ENCODE results near the gene CCDC57.

DNA sequence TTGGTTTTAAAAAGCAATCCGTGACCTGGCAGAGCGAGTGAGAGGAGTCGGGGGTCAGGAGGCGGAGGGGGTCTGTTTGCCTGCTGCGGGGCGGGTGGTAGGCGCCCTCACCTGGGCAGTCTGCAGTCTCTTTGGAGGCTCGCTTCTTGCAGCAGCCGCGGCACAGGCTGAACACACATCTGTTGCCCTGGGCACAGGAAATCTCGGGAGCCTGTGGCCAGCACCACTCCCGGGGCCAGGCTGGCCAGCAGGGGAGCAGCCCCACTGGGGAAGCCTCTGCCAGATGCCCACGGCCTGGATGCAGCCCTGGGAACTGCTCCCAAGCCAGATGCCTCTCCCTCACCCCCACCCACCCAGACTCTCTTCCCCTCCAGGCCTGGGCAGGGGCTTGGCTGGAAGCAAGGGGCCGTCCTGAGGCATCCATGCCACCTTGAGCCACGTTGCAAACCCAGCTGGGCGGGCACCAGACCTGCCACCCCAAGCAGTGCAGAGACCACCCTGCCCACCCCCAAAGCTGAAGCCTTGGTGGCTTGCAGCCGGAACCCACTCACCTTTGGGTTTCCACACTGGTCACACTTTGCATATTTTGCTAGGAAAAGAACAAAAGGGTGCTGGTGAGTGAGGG, 154.3 kb downstream of the CCDC57 start:
- TF ChIP-seq, protein P1, sequence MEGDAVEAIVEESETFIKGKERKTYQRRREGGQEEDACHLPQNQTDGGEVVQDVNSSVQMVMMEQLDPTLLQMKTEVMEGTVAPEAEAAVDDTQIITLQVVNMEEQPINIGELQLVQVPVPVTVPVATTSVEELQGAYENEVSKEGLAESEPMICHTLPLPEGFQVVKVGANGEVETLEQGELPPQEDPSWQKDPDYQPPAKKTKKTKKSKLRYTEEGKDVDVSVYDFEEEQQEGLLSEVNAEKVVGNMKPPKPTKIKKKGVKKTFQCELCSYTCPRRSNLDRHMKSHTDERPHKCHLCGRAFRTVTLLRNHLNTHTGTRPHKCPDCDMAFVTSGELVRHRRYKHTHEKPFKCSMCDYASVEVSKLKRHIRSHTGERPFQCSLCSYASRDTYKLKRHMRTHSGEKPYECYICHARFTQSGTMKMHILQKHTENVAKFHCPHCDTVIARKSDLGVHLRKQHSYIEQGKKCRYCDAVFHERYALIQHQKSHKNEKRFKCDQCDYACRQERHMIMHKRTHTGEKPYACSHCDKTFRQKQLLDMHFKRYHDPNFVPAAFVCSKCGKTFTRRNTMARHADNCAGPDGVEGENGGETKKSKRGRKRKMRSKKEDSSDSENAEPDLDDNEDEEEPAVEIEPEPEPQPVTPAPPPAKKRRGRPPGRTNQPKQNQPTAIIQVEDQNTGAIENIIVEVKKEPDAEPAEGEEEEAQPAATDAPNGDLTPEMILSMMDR (IDR thresholded peaks at IDR 0.05; ENCODE audit: low read depth, low read length, poor library complexity, severe bottlenecking) = no peak
- no peak for TF ChIP-seq EZH2phosphoT487 (IDR thresholded peaks at IDR 0.05; ENCODE audit: borderline replicate concordance, low read length)
